GM23248 (cell line): ENCODE results near the gene TLL2. TPM values are rescaled to one million over a fixed set of nuclear protein-coding genes. Genes with fewer than 3 reads are reported as not detected.
"Not testable (repeated sequence)": the region's sequence is repeated elsewhere in the genome, so short reads cannot be mapped to it uniquely, and the experiment has no call there.

Experiments
- DNase-seq: peaks from one replicate; pipeline ENCODE4 v3.0.0-alpha.2; 2015
- H2AFZ ChIP-seq: fragments of 200-600 bp; sonication (generic); 2 replicates; pipeline ENCODE4 v1.6.1; 2016; ENCODE audit warnings: antibody characterized with exemption
- H3F3A ChIP-seq: fragments of 200-600 bp; sonication (generic); 2 replicates; pipeline ENCODE4 v1.6.1; 2016; ENCODE audit warnings: mild to moderate bottlenecking, antibody characterized with exemption, mixed run types; ENCODE audit not compliant: insufficient read depth
- H3K27ac ChIP-seq: fragments of 200-600 bp; sonication (generic); 2 replicates; pipeline ENCODE4 v1.5.1; 2016; ENCODE audit warnings: mild to moderate bottlenecking
- H3K27me3 ChIP-seq: fragments of 200-600 bp; sonication (generic); replicated peaks from 2 replicates; pipeline ENCODE4 v1.6.1; 2016; ENCODE audit warnings: mild to moderate bottlenecking; ENCODE audit not compliant: insufficient read depth
- H3K36me3 ChIP-seq: fragments of 200-600 bp; sonication (generic); 2 replicates; pipeline ENCODE4 v1.6.1; 2016; ENCODE audit warnings: low read depth, mild to moderate bottlenecking
- H3K4me1 ChIP-seq: fragments of 200-600 bp; sonication (generic); 2 replicates; pipeline ENCODE4 v1.6.1; 2016; ENCODE audit warnings: mild to moderate bottlenecking; ENCODE audit not compliant: insufficient read depth
- H3K4me2 ChIP-seq: fragments of 200-600 bp; sonication (generic); one replicate; pipeline ENCODE4 v1.6.1; 2016; ENCODE audit warnings: mild to moderate bottlenecking; ENCODE audit not compliant: unreplicated experiment
- H3K4me3 ChIP-seq: fragments of 200-600 bp; sonication (generic); 2 replicates; pipeline ENCODE4 v1.5.1; 2016; ENCODE audit warnings: mild to moderate bottlenecking
- H3K79me2 ChIP-seq: fragments of 200-600 bp; sonication (generic); 2 replicates; pipeline ENCODE4 v1.6.1; 2016; ENCODE audit warnings: mild to moderate bottlenecking; ENCODE audit not compliant: insufficient read depth
- H3K9ac ChIP-seq: fragments of 200-600 bp; sonication (generic); 2 replicates; pipeline ENCODE4 v1.6.1; 2016; ENCODE audit warnings: mild to moderate bottlenecking
- H3K9me2 ChIP-seq: fragments of 200-600 bp; sonication (generic); 2 replicates; pipeline ENCODE4 v1.6.1; 2016; ENCODE audit warnings: mixed run types, mild to moderate bottlenecking, moderate library complexity; ENCODE audit not compliant: insufficient read depth
- H3K9me3 ChIP-seq: fragments of 200-600 bp; sonication (generic); one replicate; pipeline ENCODE4 v1.6.1; 2017; ENCODE audit warnings: low read depth
- H4K20me1 ChIP-seq: fragments of 200-600 bp; sonication (generic); 2 replicates; pipeline ENCODE4 v1.6.0; 2016; ENCODE audit not compliant: insufficient read depth
- EZH2 ChIP-seq: fragments of 200-600 bp; sonication (generic); IDR thresholded peaks from 2 replicates; pipeline ENCODE4 v1.6.1; 2018; ENCODE audit warnings: antibody characterized with exemption, mild to moderate bottlenecking; ENCODE audit not compliant: insufficient read depth, poor library complexity, severe bottlenecking
- EZH2phosphoT487 ChIP-seq: fragments of 200-600 bp; sonication (generic); IDR thresholded peaks from 2 replicates; pipeline ENCODE4 v1.6.1; 2018; ENCODE audit warnings: antibody characterized with exemption, moderate library complexity, mild to moderate bottlenecking, low read depth; ENCODE audit not compliant: insufficient read depth
- WGBS, 2 experiments: methylation state at CpG; one replicate each; pipeline ENCODE4 v1.1.6; 2015 to 2017; ENCODE audit warnings: low lambda C conversion rate in 2 of 2, low coverage in 1 of 2; ENCODE audit errors: missing lambda C conversion rate in 2 of 2; 5-methylcytosine and 5-hydroxymethylcytosine counted together
- in situ Hi-C: fragments of 300-500 bp; cut with MboI; formaldehyde crosslinking; loops from 2 replicates; pipeline ENCODE4 v1.15.0; 2020
- polyA plus RNA-seq: library from polyadenylated mRNA; unstranded; fragments of >200 nt; fragmentation: Nextera tagmentation; extraction: Ambion mirVana; gene quantifications from 2 replicates; pipeline ENCODE4 v1.2.1, GENCODE V29; 2016
- total RNA-seq: library from RNA; depleted of rRNA; stranded (reverse); fragments of >200 nt; shearing (Covaris generic); gene quantifications from 2 replicates; pipeline ENCODE4 v1.2.3, GENCODE V29; 2014

TLL2 gene
- total and polyA plus RNA-seq, 2 experiments from 2014 or later, result 0.43 to 0.71 TPM

- no peaks in the 10 kb centered on the region for H3K27me3 ChIP-seq
- H3K4me3 ChIP-seq, result no peak overlapping the region
- H4K20me1 ChIP-seq, result no peaks in the 10 kb centered on the region
- H3F3A ChIP-seq, result peaks cover 15% of the 10 kb centered on the region; the same call in 1 of the 2 replicates
- H3K4me2 ChIP-seq, result no peak overlapping the region
- H3K9me2 ChIP-seq, result no peaks in the 10 kb centered on the region
- no peak overlapping the region for H2AFZ ChIP-seq
- TF ChIP-seq EZH2, result no peak
- TF ChIP-seq EZH2phosphoT487, result no peak
- in situ Hi-C loops, result no loop called here
- no peak for DNase-seq
- 81 to 87% methylated on average over 3 of the region's 3 CpGs for WGBS, 2 experiments
- H3K36me3 ChIP-seq, result peaks cover 63% of the 10 kb centered on the region
- H3K4me1 ChIP-seq, result no peaks in the 10 kb centered on the region
- H3K27ac ChIP-seq, result no peak overlapping the region
- H3K9me3 ChIP-seq, result no peaks in the 10 kb centered on the region
- no peak overlapping the region for H3K9ac ChIP-seq
- peaks cover 94% of the 10 kb centered on the region for H3K79me2 ChIP-seq
These were observed 41.6 kb upstream of the TLL2 start for GRCh38 chr10:96555330-96555729.

- Histone ChIP-seq H3F3A (0 out of 2 replicates have a peak, but pooled peaks cover 5% of the 10 kb centered on the region), H2AFZ (no peak overlapping the region), H3K4me3 (no peak overlapping the region), H3K4me2 (no peak overlapping the region), H3K4me1 (no peaks in the 10 kb centered on the region), H4K20me1 (no peaks in the 10 kb centered on the region), H3K9me3 (no peaks in the 10 kb centered on the region), H3K36me3 (peaks cover 75% of the 10 kb centered on the region), H3K9ac (no peak overlapping the region), H3K79me2 (peaks cover 86% of the 10 kb centered on the region), H3K27me3 (no peaks in the 10 kb centered on the region), H3K9me2 (no peaks in the 10 kb centered on the region), H3K27ac (no peak overlapping the region)
- in situ Hi-C loops, result no loop called here
- WGBS, 2 experiments, result 86 to 92% methylated on average over 5 of the region's 5 CpGs
- no peak for DNase-seq
- TF ChIP-seq EZH2phosphoT487, result no peak
- no peak for TF ChIP-seq EZH2
These were observed 34.9 kb upstream of the TLL2 start for GRCh38 chr10:96548589-96548988.

GRCh38 chr10:96545558-96545957 lies 31.8 kb upstream of the TLL2 start:
- H3K36me3 ChIP-seq, result peaks cover 47% of the 10 kb centered on the region
- H3K9ac ChIP-seq, H3K9me3 ChIP-seq, H3K27ac ChIP-seq, in situ Hi-C loops, H3K27me3 ChIP-seq, H3K4me3 ChIP-seq, H3F3A ChIP-seq, H3K4me2 ChIP-seq, H3K9me2 ChIP-seq, H4K20me1 ChIP-seq, H3K4me1 ChIP-seq, DNase-seq, H2AFZ ChIP-seq: not testable (repeated sequence)
- WGBS, 2 experiments, result 94 to 95% methylated on average over 10 of the region's 10 CpGs
- H3K79me2 ChIP-seq, result peaks cover 86% of the 10 kb centered on the region

GRCh38 chr10:96541921-96542320 lies 28.2 kb upstream of the TLL2 start:
- no peak overlapping the region for H3K4me2 ChIP-seq
- in situ Hi-C loops, result no loop called here
- DNase-seq, result no peak
- no peaks in the 10 kb centered on the region for H3K4me1 ChIP-seq
- 0 out of 2 replicates have a peak, but pooled peaks cover 5% of the 10 kb centered on the region for H3F3A ChIP-seq
- H3K36me3 ChIP-seq, result peaks cover 37% of the 10 kb centered on the region
- no peak overlapping the region for H3K9ac ChIP-seq
- no peaks in the 10 kb centered on the region for H3K27me3 ChIP-seq
- H2AFZ ChIP-seq, result no peak overlapping the region
- H4K20me1 ChIP-seq, result no peaks in the 10 kb centered on the region
- H3K4me3 ChIP-seq, result no peak overlapping the region
- no peaks in the 10 kb centered on the region for H3K9me2 ChIP-seq
- H3K27ac ChIP-seq, result no peak overlapping the region
- H3K9me3 ChIP-seq, result no peaks in the 10 kb centered on the region
- H3K79me2 ChIP-seq, result peaks cover 93% of the 10 kb centered on the region
- TF ChIP-seq EZH2 (no peak), EZH2phosphoT487 (no peak)
- WGBS, 2 experiments, result 95 to 98% methylated on average over 2 of the region's 2 CpGs

- H3F3A ChIP-seq, result 0 out of 2 replicates have a peak, but pooled peaks cover 4% of the 10 kb centered on the region
- no peaks in the 10 kb centered on the region for H3K9me3 ChIP-seq
- in situ Hi-C loops, result no loop called here
- no peak overlapping the region for H3K4me2 ChIP-seq
- no peaks in the 10 kb centered on the region for H3K9me2 ChIP-seq
- no peak overlapping the region for H3K4me3 ChIP-seq
- no peak overlapping the region for H3K9ac ChIP-seq
- TF ChIP-seq EZH2phosphoT487 (no peak), EZH2 (no peak)
- DNase-seq, result no peak
- no peak overlapping the region for H3K27ac ChIP-seq
- H3K79me2 ChIP-seq, result peaks cover 93% of the 10 kb centered on the region
- H4K20me1 ChIP-seq, result no peaks in the 10 kb centered on the region
- H3K27me3 ChIP-seq, result no peaks in the 10 kb centered on the region
- no peak overlapping the region for H2AFZ ChIP-seq
- WGBS, 2 experiments, result 96 to 98% methylated on average over 3 of the region's 3 CpGs
- H3K36me3 ChIP-seq, result peaks cover 23% of the 10 kb centered on the region
- H3K4me1 ChIP-seq, result no peaks in the 10 kb centered on the region
These were observed 26.5 kb upstream of the TLL2 start for GRCh38 chr10:96540240-96540639.
